Measurements from ENCODE around the gene TMEM198. TPM values are rescaled to one million over a fixed set of nuclear protein-coding genes. Genes with fewer than 3 reads are reported as not detected.
A peak's percentile ranks its signal among the peaks of the same experiment; 100 is the strongest.

Gene TMEM198
- total and polyA plus RNA-seq, 4 donors, result 1.7 to 7.4 (median 2.3) TPM; not detected in 1

DNA sequence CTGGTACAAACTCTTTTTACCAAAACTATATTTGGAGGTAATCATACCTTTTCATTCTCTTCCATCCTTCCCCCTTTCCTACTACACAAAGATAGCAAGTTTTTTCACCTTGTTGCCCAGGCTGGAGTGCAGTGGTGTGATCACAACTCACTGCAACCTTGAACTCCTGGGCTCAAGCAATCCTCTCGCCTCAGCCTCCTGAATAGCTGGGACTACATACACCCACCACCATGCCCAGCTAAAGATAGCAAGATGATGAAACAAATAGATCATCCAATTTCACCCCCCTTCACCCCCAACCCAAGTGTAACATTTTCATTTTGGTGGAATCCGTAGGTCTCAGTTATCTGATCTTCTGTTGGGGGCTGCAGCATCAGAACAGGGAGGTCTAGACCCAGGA lies 49.3 kb downstream of the TMEM198 start:
- 86 to 87% methylated on average over 2 of the region's 2 CpGs for WGBS, 2 donors
- peaks cover 0 to 3% of the 10 kb centered on the region in 2 donors for H3K4me1 ChIP-seq (ENCODE audit: control insufficient read depth in 1 of 2, insufficient read depth in 2 of 2, low read length in 2 of 2)
- H3K27me3 ChIP-seq (ENCODE audit: control insufficient read depth in 1 of 2, insufficient read depth in 2 of 2, low read length in 1 of 2), result no peaks in the 10 kb centered on the region
- no peaks in the 10 kb centered on the region for H3K9me3 ChIP-seq (ENCODE audit: control insufficient read depth, low read length)
- intact Hi-C loops (cut with DNase I), result no loop called here
- ATAC-seq (ENCODE audit: low FRiP score) (no peak), DNase-seq (no peak)
- H3K4me3 ChIP-seq (ENCODE audit: low read length in 2 of 2), result no peak overlapping the region
- H3K36me3 ChIP-seq (ENCODE audit: control insufficient read depth in 1 of 2, insufficient read depth in 2 of 2, low read length in 1 of 2), result no peaks in the 10 kb centered on the region
- no peak overlapping the region for H3K27ac ChIP-seq (ENCODE audit: low read depth in 1 of 2, low read length in 2 of 2)

DNA sequence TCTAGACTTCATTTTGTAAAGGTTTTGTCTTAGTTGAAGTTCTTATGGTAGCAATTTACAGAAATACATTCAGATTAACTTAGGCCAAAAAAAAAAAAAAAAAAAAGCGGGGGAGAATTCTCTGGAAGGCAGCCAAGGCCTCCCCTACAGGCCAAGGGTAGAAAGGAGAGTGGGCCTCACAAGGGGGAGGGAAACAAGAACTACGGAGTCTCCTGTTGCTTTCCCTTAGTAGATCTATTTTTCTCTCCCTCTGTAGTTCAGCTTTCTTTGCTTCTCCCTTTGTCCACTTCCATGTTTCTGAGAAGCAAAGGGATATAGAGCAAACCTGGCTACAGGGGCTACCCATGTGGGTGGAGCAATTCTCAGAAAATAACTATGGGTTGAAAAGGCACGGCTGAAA lies 51.4 kb downstream of the TMEM198 start:
- H3K4me1 ChIP-seq (ENCODE audit: control insufficient read depth in 1 of 2, insufficient read depth in 2 of 2, low read length in 2 of 2), result peaks cover 0 to 3% of the 10 kb centered on the region in 2 donors
- intact Hi-C loops (cut with DNase I), result loop anchor here (5.0 kb wide), 2 partner anchors 43 to 53 kb away; partner anchors contain the start of genes CHPF (in 1 of the 2) and TMEM198 (in 1 of the 2)
- WGBS, 2 donors, result 21 to 38% methylated on average over 3 of the region's 3 CpGs
- ATAC-seq (ENCODE audit: low FRiP score) (no peak), DNase-seq (no peak)
- H3K36me3 ChIP-seq (ENCODE audit: control insufficient read depth in 1 of 2, insufficient read depth in 2 of 2, low read length in 1 of 2), result no peaks in the 10 kb centered on the region
- no peak overlapping the region for H3K27ac ChIP-seq (ENCODE audit: low read depth in 1 of 2, low read length in 2 of 2)
- H3K27me3 ChIP-seq (ENCODE audit: control insufficient read depth in 1 of 2, insufficient read depth in 2 of 2, low read length in 1 of 2), result no peaks in the 10 kb centered on the region
- H3K4me3 ChIP-seq (ENCODE audit: low read length in 2 of 2), result no peak overlapping the region
- no peaks in the 10 kb centered on the region for H3K9me3 ChIP-seq (ENCODE audit: control insufficient read depth, low read length)

DNA sequence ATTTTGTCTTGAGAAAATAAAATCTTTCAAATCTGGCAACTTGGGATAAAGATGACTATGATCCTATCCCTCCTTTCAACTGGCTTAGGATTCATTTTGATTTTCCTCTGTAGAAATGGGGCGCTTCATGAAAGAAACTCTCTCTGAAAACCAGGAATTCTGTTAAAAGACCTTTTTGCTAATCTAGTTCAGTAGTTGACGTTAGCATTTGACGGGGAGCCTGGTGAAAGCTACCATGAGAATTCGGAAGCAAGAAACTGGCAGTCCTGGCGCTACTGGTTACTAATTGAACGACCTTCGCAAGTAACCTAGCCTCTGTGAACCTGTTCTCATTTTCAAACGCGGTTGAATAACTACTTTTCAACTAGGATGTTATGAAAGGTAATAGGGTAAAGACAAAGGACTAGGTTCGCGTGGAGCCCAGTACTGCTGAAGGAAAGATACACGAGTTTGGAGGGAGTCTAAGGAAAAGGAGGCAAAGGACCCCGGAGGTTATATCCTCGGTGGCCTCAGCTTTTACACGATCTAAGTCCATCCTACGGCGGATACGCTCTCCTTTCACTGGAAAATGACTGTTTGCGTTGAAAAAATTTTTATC lies 53.2 kb downstream of the TMEM198 start:
- 3% methylated on average over 19 of the region's 19 CpGs for WGBS, 2 donors
- H3K27me3 ChIP-seq (ENCODE audit: control insufficient read depth in 1 of 2, insufficient read depth in 2 of 2, low read length in 1 of 2), result no peaks in the 10 kb centered on the region
- H3K4me1 ChIP-seq (ENCODE audit: control insufficient read depth in 1 of 2, insufficient read depth in 2 of 2, low read length in 2 of 2), result peaks cover 0 to 3% of the 10 kb centered on the region in 2 donors
- H3K36me3 ChIP-seq (ENCODE audit: control insufficient read depth in 1 of 2, insufficient read depth in 2 of 2, low read length in 1 of 2), result peaks cover 0 to under 1% of the 10 kb centered on the region in 2 donors
- peak overlapping the region; percentile 73 to 80 for H3K27ac ChIP-seq (ENCODE audit: low read depth in 1 of 2, low read length in 2 of 2)
- intact Hi-C loops (cut with DNase I), result loop anchor here (1.0 to 5.0 kb wide), 4 partner anchors 26 to 92 kb away; partner anchors contain the start of genes CHPF (in 1 of the 2), OBSL1 (in 1 of the 2) and TMEM198 (in 1 of the 2)
- DNase-seq (no peak), ATAC-seq (ENCODE audit: low FRiP score) (peak; percentile 33)
- peak overlapping the region; percentile 59 to 72 for H3K4me3 ChIP-seq (ENCODE audit: low read length in 2 of 2)
- no peaks in the 10 kb centered on the region for H3K9me3 ChIP-seq (ENCODE audit: control insufficient read depth, low read length)

DNA sequence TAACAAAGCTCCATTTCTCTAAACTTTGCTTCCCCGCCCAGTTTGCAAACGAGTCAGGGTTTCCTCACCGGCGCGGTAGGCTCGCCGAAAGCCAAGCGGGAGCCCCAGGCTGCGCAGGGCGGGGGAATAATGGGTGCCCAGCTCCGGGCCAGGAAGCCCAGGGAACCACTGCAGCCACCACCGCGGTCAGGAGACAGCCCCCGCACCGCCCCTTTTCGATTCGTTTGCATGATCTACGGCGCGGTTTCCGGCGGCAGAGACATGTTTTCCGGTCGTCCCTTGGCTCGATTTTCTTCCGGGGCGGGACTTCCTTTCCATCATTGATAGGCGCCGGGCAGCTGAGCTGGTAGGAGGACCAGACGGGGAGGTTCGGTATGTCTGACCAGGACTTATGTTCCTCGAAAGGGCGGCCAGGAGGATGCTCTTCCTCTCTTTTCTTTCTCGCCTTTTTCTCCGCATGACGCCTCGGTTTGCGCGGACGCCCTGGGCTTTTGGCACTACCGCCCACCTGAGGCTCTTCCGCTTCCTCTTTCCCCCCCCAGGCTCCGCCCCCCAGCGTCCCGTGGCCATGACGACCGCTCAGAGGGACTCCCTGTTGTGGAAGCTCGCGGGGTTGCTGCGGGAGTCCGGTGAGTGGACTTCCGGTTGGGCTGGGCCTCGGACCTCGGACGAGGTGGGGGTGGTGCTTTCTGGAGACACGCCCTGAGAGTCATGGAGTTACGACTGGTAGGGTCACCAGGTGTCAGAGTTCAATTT lies 53.9 kb downstream of the TMEM198 start, which contains the start of gene STK11IP:
Gene STK11IP, plus strand, starts transcription at position 306 of the 756 bp plus-strand sequence. Its CDS starts 263 bp downstream, at position 569.
- intact Hi-C loops (cut with DNase I), result loop anchor here (1.0 to 5.0 kb wide), 4 partner anchors 26 to 92 kb away; partner anchors contain the start of genes CHPF (in 1 of the 2), OBSL1 (in 1 of the 2) and TMEM198 (in 1 of the 2)
- Histone ChIP-seq H3K36me3 (ENCODE audit: control insufficient read depth in 1 of 2, insufficient read depth in 2 of 2, low read length in 1 of 2) (peaks cover 2 to 3% of the 10 kb centered on the region in 2 donors), H3K4me3 (ENCODE audit: low read length in 2 of 2) (peak within 1 kb of the TSS; percentile 59 to 72), H3K27ac (ENCODE audit: low read depth in 1 of 2, low read length in 2 of 2) (peak within 1 kb of the TSS; percentile 73 to 80), H3K9me3 (ENCODE audit: control insufficient read depth, low read length) (no peaks in the 10 kb centered on the region), H3K27me3 (ENCODE audit: control insufficient read depth in 1 of 2, insufficient read depth in 2 of 2, low read length in 1 of 2) (no peaks in the 10 kb centered on the region), H3K4me1 (ENCODE audit: control insufficient read depth in 1 of 2, insufficient read depth in 2 of 2, low read length in 2 of 2) (peaks cover 0 to 3% of the 10 kb centered on the region in 2 donors)
- DNase-seq (peak; percentile 98), ATAC-seq (ENCODE audit: low FRiP score) (peak; percentile 97)
- WGBS, 2 donors, result 0% methylated on average over 56 to 57 of the region's 57 CpGs

DNA sequence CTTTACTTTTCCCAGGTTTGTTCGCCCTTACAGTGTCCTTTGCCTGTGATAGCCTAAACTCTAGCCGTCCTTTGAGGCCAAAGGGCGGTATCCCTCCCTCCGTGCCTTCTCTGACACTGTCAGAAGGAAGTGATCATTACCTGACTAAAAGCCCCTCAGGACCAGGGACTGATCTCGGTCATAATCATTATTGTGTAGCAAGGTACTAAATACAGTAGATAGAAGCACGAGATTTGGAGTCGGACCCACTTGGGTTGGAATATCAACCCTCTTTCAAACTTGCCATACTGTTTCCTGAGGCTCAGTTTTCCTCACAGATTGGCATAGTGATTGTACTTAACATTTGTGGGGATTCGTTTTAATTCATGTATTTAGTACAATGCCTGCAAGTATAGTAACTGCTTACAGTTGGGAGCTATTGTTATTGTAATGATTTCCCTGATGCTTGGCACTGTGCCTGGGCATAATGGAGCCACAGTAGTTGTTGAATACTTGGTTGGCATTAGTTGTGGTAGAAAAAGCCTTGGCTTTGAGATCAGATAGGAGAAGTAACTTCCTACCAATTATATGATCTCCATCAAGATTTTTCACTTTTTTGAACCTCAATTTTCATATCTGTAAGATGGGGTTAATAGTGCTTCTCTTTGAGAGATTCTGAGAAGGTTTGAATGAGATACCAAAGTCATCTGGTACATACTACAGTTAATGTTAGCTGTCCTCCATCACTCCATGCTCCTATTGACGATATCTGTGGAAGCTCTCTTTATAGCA lies 54.7 kb downstream of the TMEM198 start:
- Histone ChIP-seq H3K9me3 (ENCODE audit: control insufficient read depth, low read length) (no peaks in the 10 kb centered on the region), H3K36me3 (ENCODE audit: control insufficient read depth in 1 of 2, insufficient read depth in 2 of 2, low read length in 1 of 2) (peaks cover 2 to 3% of the 10 kb centered on the region in 2 donors), H3K4me3 (ENCODE audit: low read length in 2 of 2) (peak overlapping the region; percentile 15 to 28), H3K27ac (ENCODE audit: low read depth in 1 of 2, low read length in 2 of 2) (peak overlapping the region; percentile 28 to 63), H3K27me3 (ENCODE audit: control insufficient read depth in 1 of 2, insufficient read depth in 2 of 2, low read length in 1 of 2) (no peaks in the 10 kb centered on the region), H3K4me1 (ENCODE audit: control insufficient read depth in 1 of 2, insufficient read depth in 2 of 2, low read length in 2 of 2) (peaks cover 0 to 3% of the 10 kb centered on the region in 2 donors)
- intact Hi-C loops (cut with DNase I), result loop anchor here (5.0 kb wide), 2 partner anchors 46 to 56 kb away; partner anchors contain the start of genes CHPF (in 1 of the 2) and TMEM198 (in 1 of the 2)
- ATAC-seq (ENCODE audit: low FRiP score) (no peak), DNase-seq (no peak)
- 19% methylated on average over 9 of the region's 9 CpGs for WGBS, 2 donors

Small RNAs within 50 kb of the gene (microRNA-seq; reads per million reads assigned to microRNA genes)
- 0 reads per million in 2 donors for gene MIR3132

Other genes starting within 250 kb of the TMEM198 start
- gene PTPRN, start 234.6 kb upstream of the TMEM198 start, total RNA-seq, result under 1 TPM in 1 of 2 donors, not detected in 1; 0.39 TPM
- gene PTPRN, start 234.6 kb upstream of the TMEM198 start, polyA plus RNA-seq, result not detected
- not detected for gene RESP18, start 211.3 kb upstream of the TMEM198 start, total RNA-seq
- gene RESP18, start 211.3 kb upstream of the TMEM198 start, polyA plus RNA-seq, result not detected
- 10 to 100 TPM; 40.8 to 60.2 TPM for gene DNPEP, start 156.1 kb upstream of the TMEM198 start, total RNA-seq
- gene DNPEP, start 156.1 kb upstream of the TMEM198 start, polyA plus RNA-seq, result 100 to 1,000 TPM in 1 of 2 donors, 10 to 100 TPM in 1; 64.7 to 127 TPM
- gene DES, start 125.7 kb upstream of the TMEM198 start, total RNA-seq, result 100 to 1,000 TPM; 282 to 314 TPM
- gene DES, start 125.7 kb upstream of the TMEM198 start, polyA plus RNA-seq, result 100 to 1,000 TPM in 1 of 2 donors, 10 to 100 TPM in 1; 22.5 to 145 TPM
- gene SPEG, start 109.2 kb upstream of the TMEM198 start, total RNA-seq, result 100 to 1,000 TPM; 261 to 453 TPM
- 1,000 to 10,000 TPM in 1 of 2 donors, 10 to 100 TPM in 1; 81.6 to 1,108 TPM for gene SPEG, start 109.2 kb upstream of the TMEM198 start, polyA plus RNA-seq
- 10 to 100 TPM; 38.5 to 42.3 TPM for gene GMPPA, start 45.1 kb upstream of the TMEM198 start, total RNA-seq
- 100 to 1,000 TPM in 1 of 2 donors, 10 to 100 TPM in 1; 17.0 to 135 TPM for gene GMPPA, start 45.1 kb upstream of the TMEM198 start, polyA plus RNA-seq
- under 1 TPM; 0.29 to 0.42 TPM for gene ASIC4, start 29.5 kb upstream of the TMEM198 start, total RNA-seq
- gene ASIC4, start 29.5 kb upstream of the TMEM198 start, polyA plus RNA-seq, result under 1 TPM in 1 of 2 donors, not detected in 1; 0.26 TPM
- 10 to 100 TPM; 75.7 to 81.2 TPM for gene CHPF, start 219 bp upstream of the TMEM198 start, total RNA-seq
- 10 to 100 TPM; 20.0 to 70.6 TPM for gene CHPF, start 219 bp upstream of the TMEM198 start, polyA plus RNA-seq
- 10 to 100 TPM; 65.3 to 76.7 TPM for gene OBSL1, start 27.5 kb downstream of the TMEM198 start, total RNA-seq
- 100 to 1,000 TPM in 1 of 2 donors, 10 to 100 TPM in 1; 17.8 to 243 TPM for gene OBSL1, start 27.5 kb downstream of the TMEM198 start, polyA plus RNA-seq
- under 1 TPM; 0.51 to 0.55 TPM for gene INHA, start 28.3 kb downstream of the TMEM198 start, total RNA-seq
- gene INHA, start 28.3 kb downstream of the TMEM198 start, polyA plus RNA-seq, result 1 to 10 TPM in 1 of 2 donors, not detected in 1; 3.6 TPM
- 10 to 100 TPM; 18.5 to 29.9 TPM for gene STK11IP, start 53.8 kb downstream of the TMEM198 start, total RNA-seq
- 10 to 100 TPM in 1 of 2 donors, 1 to 10 TPM in 1; 6.1 to 58.2 TPM for gene STK11IP, start 53.8 kb downstream of the TMEM198 start, polyA plus RNA-seq
- gene SLC4A3, start 83.6 kb downstream of the TMEM198 start, total RNA-seq, result 1 to 10 TPM; 2.0 to 5.4 TPM
- gene SLC4A3, start 83.6 kb downstream of the TMEM198 start, polyA plus RNA-seq, result 1 to 10 TPM; 2.9 to 3.0 TPM